Measurements from ENCODE around the gene RAB8A. TPM values are rescaled to one million over a fixed set of nuclear protein-coding genes. Genes with fewer than 3 reads are reported as not detected.

The RAB8A gene
- total RNA-seq, 5 donors from 2014 or later (not counting 1 experiment from before 2014, with no cell fraction given) = 67.0 to 84.5 (median 71.7) TPM

DNA sequence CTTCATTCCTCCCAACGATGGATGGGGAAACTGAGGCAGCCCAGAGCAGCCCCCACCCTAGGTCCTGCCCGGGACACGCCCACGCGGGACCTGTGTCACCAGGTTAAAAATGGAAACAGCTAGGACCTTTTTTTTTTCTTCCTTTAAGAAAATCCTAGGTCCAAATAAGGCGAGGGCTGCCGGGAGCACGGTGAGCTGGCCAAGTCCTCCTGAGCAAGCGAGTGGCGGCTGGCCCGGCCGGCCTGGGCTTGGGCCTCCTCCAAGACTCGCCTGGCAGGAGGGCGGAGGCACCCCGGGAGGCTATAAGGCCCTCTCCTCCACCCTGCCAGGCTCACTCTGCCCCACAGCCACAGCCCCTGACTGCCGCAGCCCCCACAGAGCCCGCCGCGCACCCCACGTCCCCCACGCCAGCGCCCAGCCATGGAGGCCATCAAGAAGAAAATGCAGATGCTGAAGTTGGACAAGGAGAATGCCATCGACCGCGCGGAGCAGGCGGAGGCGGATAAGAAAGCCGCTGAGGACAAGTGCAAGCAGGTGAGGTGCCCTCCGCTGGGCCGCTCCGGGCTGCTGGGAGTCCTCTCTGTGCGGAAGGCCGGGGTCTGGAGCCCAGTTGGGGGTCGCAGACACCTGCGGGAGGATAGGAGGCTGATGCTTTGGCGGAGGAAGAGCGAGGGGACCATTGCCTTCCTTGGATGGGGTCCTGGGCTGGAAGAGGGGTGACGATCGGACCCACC, 44.3 kb upstream of the RAB8A start:
- Histone ChIP-seq H3K4me1 (ENCODE audit: control insufficient read depth in 1 of 2, extremely low read depth in 1 of 2, insufficient read depth in 2 of 2, low read length in 2 of 2) (peaks cover 18 to 45% of the 10 kb centered on the region in 2 experiments), H3K27me3 (replicated peaks in 1 of 2; ENCODE audit: control insufficient read depth in 2 of 2, extremely low read depth in 1 of 2, insufficient read depth in 2 of 2, low read length in 1 of 2) (peaks cover 0 to 4% of the 10 kb centered on the region in 2 experiments), H3K9me3 (no peaks in the 10 kb centered on the region), H3K36me3 (ENCODE audit: control insufficient read depth in 2 of 2, extremely low read depth in 1 of 2, insufficient read depth in 1 of 2, low read length in 1 of 2) (no peaks in the 10 kb centered on the region), H3K27ac (ENCODE audit: low read length) (no peak overlapping the region), H3K4me3 (ENCODE audit: control insufficient read depth in 1 of 2, extremely low read depth in 1 of 2, low read length in 1 of 2) (no peak overlapping the region)
- H3K9me3 Mint-ChIP-seq = no peaks in the 10 kb centered on the region
- POLR2A ChIA-PET = no interaction called here
- no peak overlapping the region for H3K27ac Mint-ChIP-seq
- H3K4me3 Mint-ChIP-seq = no peak overlapping the region
- H3K4me1 Mint-ChIP-seq = peaks cover 17 to 24% (median 23%) of the 10 kb centered on the region in 3 donors
- no peaks in the 10 kb centered on the region for H3K36me3 Mint-ChIP-seq
- CTCF ChIA-PET = interaction anchor here (1.0 to 1.2 kb wide), 2 partner anchors 8 to 22 kb away, joined by 3 to 4 read pairs; no protein-coding TSS in a partner anchor
- ATAC-seq (replicated peaks in 1 of 4) = no peak
- DNase-seq = no peak
- H3K27me3 Mint-ChIP-seq = no peaks in the 10 kb centered on the region
- WGBS (ENCODE audit: insufficient coverage) = 90% methylated on average over 36 of the region's 40 CpGs

DNA sequence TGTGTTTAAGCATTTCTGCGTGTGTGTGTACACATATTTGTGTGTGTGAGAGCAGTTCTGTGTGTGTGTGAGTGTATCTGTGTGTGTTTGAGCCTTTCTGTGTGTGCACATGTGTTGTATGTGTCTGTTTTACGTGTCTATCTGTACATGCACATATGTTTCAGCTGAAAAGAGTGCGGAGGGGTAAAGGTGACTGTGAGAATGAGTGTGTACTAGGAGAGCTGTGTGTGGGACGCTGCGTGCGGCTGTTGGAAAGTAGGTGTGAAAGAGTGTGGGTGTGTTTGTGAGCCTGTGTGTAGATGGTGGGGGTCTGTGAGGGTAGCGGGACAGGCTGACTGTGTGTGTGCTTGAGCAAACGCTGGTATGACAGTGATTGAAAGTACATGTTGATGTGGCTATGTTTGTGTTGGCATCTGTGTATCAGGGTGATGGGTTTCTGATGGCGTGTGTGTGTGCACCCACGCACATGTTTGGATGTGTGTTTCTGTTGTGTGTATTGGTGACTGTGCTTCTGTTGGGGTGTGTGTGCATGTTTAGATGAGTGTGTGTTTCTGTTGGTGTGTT, 42.9 kb upstream of the RAB8A start:
- no peaks in the 10 kb centered on the region for H3K27me3 Mint-ChIP-seq
- H3K9me3 Mint-ChIP-seq = no peaks in the 10 kb centered on the region
- ChIA-PET CTCF (interaction anchor here in 1 of 2 donors (0.6 kb wide), 1 partner anchor 17 kb away, joined by 4 read pairs; no protein-coding TSS in a partner anchor), POLR2A (no interaction called here)
- Histone ChIP-seq H3K9me3 (no peaks in the 10 kb centered on the region), H3K36me3 (ENCODE audit: control insufficient read depth in 2 of 2, extremely low read depth in 1 of 2, insufficient read depth in 1 of 2, low read length in 1 of 2) (no peaks in the 10 kb centered on the region), H3K4me3 (ENCODE audit: control insufficient read depth in 1 of 2, extremely low read depth in 1 of 2, low read length in 1 of 2) (no peak overlapping the region), H3K27ac (ENCODE audit: low read length) (peak overlapping the region; percentile 96), H3K4me1 (ENCODE audit: control insufficient read depth in 1 of 2, extremely low read depth in 1 of 2, insufficient read depth in 2 of 2, low read length in 2 of 2) (peaks cover 23 to 48% of the 10 kb centered on the region in 2 experiments), H3K27me3 (replicated peaks in 1 of 2; ENCODE audit: control insufficient read depth in 2 of 2, extremely low read depth in 1 of 2, insufficient read depth in 2 of 2, low read length in 1 of 2) (peaks cover 0 to 4% of the 10 kb centered on the region in 2 experiments)
- DNase-seq = no peak
- peaks cover 24 to 29% (median 27%) of the 10 kb centered on the region in 3 donors for H3K4me1 Mint-ChIP-seq
- H3K36me3 Mint-ChIP-seq = no peaks in the 10 kb centered on the region
- no peak for ATAC-seq (replicated peaks in 1 of 4)
- H3K27ac Mint-ChIP-seq = no peak overlapping the region
- no peak overlapping the region for H3K4me3 Mint-ChIP-seq
- 91% methylated on average over 10 of the region's 10 CpGs for WGBS (ENCODE audit: insufficient coverage)

DNA sequence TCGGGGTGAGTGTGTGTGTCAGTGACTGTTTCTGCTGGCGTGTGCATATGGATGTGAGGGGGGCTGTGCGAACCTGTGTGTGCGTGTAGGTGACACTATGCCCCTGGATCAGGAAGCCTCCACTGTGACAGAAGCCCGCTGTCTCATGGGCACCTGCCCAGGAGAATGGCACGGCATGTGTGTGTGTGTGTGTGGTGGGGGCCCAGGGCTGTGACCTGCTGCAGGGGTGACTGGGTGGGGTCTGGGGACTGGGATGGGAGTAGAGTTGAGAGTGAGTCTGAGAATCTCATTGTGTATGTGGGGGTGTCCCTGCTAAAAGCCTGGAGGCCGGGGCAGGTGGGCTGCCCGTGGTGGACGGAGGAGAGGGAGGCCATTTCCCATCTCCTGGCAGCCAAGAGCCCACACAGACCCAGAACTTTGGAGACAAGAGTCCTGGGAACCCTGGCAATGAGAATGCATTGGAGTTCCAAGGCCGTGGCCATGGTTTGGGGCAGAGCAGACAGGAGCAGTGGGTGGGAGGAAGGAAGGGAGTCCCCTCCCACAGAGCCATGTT, 41.8 kb upstream of the RAB8A start:
- no peak for DNase-seq
- Histone ChIP-seq H3K27me3 (replicated peaks in 1 of 2; ENCODE audit: control insufficient read depth in 2 of 2, extremely low read depth in 1 of 2, insufficient read depth in 2 of 2, low read length in 1 of 2) (no peaks in the 10 kb centered on the region), H3K4me3 (ENCODE audit: control insufficient read depth in 1 of 2, extremely low read depth in 1 of 2, low read length in 1 of 2) (peak overlapping the region; percentile 35 to 40)

DNA sequence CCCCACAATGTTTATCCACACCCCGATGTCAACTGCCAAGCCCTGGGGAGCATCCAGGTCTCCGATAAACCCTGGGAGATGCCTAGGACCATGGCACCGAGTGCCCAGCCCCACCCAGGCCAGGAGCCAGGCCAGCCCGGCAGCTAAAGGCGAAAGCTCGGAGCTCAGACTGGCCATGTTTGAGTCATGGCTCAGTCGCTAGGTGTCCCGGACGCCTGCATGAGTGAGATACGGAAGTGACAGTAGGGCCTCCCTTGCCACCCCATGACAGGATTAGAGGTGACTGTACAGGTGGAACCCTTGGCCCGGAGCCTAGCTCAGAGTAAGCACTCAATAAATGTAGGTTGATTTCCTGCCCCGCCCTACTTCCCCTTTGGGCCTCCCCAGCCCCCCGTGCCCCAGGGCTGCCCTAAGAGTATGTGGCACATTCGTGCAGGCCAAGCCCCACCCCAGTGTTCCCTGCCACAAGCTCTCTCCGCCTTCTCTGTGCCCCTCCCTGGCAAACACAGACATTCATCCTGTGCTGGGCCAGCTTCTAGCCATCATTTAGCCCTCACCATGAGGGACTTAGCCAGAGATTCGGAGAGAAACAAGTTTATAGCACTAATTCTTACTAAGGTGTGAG, 41.2 kb upstream of the RAB8A start:
- Mint-ChIP-seq H3K9me3 (no peaks in the 10 kb centered on the region), H3K27ac (no peak overlapping the region), H3K27me3 (no peaks in the 10 kb centered on the region), H3K36me3 (no peaks in the 10 kb centered on the region), H3K4me3 (peak overlapping the region in 2 of 3 donors; percentile 54 to 69), H3K4me1 (peaks cover 41 to 46% (median 44%) of the 10 kb centered on the region in 3 donors)
- Histone ChIP-seq H3K4me1 (ENCODE audit: control insufficient read depth in 1 of 2, extremely low read depth in 1 of 2, insufficient read depth in 2 of 2, low read length in 2 of 2) (peaks cover 32 to 63% of the 10 kb centered on the region in 2 experiments), H3K36me3 (ENCODE audit: control insufficient read depth in 2 of 2, extremely low read depth in 1 of 2, insufficient read depth in 1 of 2, low read length in 1 of 2) (no peaks in the 10 kb centered on the region), H3K27me3 (replicated peaks in 1 of 2; ENCODE audit: control insufficient read depth in 2 of 2, extremely low read depth in 1 of 2, insufficient read depth in 2 of 2, low read length in 1 of 2) (no peaks in the 10 kb centered on the region), H3K27ac (ENCODE audit: low read length) (peak overlapping the region; percentile 96), H3K4me3 (ENCODE audit: control insufficient read depth in 1 of 2, extremely low read depth in 1 of 2, low read length in 1 of 2) (peak overlapping the region; percentile 35 to 40), H3K9me3 (no peaks in the 10 kb centered on the region)
- DNase-seq (peak; percentile 70 to 93 (median 85)), ATAC-seq (replicated peaks in 1 of 4) (peak; percentile 90 to 93 (median 92))
- WGBS (ENCODE audit: insufficient coverage) = 2% methylated on average over 13 of the region's 16 CpGs
- POLR2A ChIA-PET = interaction anchor here in 1 of 2 donors (0.6 to 1.0 kb wide), 3 partner anchors 24 to 254 kb away, joined by 4 to 8 read pairs (median 4); partner anchors contain the start of genes FAM32A and KLF2
- CTCF ChIA-PET = interaction anchor here (0.5 to 1.8 kb wide), 13 partner anchors 8 to 589 kb away, joined by 3 to 13 read pairs (median 5); partner anchors contain the start of genes AP1M1 (in 1 of the 2) and RAB8A (in 1 of the 2)

More for the DNA sequence above, 41.8 kb upstream of the RAB8A start:
- 90% methylated on average over 6 of the region's 10 CpGs for WGBS (ENCODE audit: insufficient coverage)
- ATAC-seq (replicated peaks in 1 of 4) = peak in 1 of 4 experiments; percentile 5
- Histone ChIP-seq H3K36me3 (ENCODE audit: control insufficient read depth in 2 of 2, extremely low read depth in 1 of 2, insufficient read depth in 1 of 2, low read length in 1 of 2) (no peaks in the 10 kb centered on the region), H3K9me3 (no peaks in the 10 kb centered on the region), H3K4me1 (ENCODE audit: control insufficient read depth in 1 of 2, extremely low read depth in 1 of 2, insufficient read depth in 2 of 2, low read length in 2 of 2) (peaks cover 32 to 59% of the 10 kb centered on the region in 2 experiments), H3K27ac (ENCODE audit: low read length) (peak overlapping the region; percentile 96)
- CTCF ChIA-PET = interaction anchor here (0.5 to 1.8 kb wide), 10 partner anchors 9 to 128 kb away, joined by 3 to 13 read pairs (median 5); partner anchors contain the start of genes AP1M1 (in 1 of the 2) and RAB8A (in 1 of the 2)
- peak overlapping the region in 2 of 3 donors; percentile 54 to 69 for H3K4me3 Mint-ChIP-seq
- H3K27ac Mint-ChIP-seq = no peak overlapping the region
- POLR2A ChIA-PET = interaction anchor here in 1 of 2 donors (0.6 to 1.0 kb wide), 2 partner anchors 24 to 254 kb away, joined by 4 to 8 read pairs; partner anchors contain the start of gene KLF2
- no peaks in the 10 kb centered on the region for H3K36me3 Mint-ChIP-seq
- H3K4me1 Mint-ChIP-seq = peaks cover 35 to 40% (median 38%) of the 10 kb centered on the region in 3 donors
- no peaks in the 10 kb centered on the region for H3K9me3 Mint-ChIP-seq
- H3K27me3 Mint-ChIP-seq = no peaks in the 10 kb centered on the region

DNA sequence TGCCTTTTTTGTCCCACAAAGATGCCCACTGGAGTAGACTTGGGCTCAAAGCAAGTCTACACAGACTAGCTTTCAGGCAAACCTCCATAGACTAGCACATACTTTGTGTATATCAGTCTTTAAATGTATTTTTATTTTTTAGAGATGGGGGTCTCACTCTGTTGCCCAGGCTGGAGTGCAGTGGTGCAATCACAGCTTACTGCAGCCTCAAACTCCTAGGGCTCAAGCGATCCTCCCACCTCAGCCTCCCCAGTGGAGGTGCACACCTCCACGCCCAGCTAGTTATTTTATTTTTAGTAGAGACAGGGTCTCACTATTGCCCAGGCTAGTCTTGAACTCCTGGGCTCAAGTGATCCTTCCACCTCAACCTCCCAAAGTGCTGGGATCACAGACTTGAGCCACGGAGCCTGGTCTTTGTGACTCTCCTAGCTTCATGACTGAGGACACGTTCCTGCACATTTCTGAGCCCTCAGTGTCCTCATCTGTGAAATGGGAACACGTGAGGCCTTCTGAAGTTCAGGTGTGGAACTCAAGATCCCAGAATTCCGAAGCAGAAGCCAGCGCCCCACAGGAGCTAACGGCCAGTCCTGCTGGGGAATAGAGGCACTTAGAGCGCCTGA, 40.5 kb upstream of the RAB8A start:
- H3K36me3 Mint-ChIP-seq = no peaks in the 10 kb centered on the region
- H3K4me1 Mint-ChIP-seq = peaks cover 44 to 51% (median 49%) of the 10 kb centered on the region in 3 donors
- ChIA-PET CTCF (interaction anchor here in 1 of 2 donors (0.6 to 1.8 kb wide), 8 partner anchors 8 to 588 kb away, joined by 4 to 13 read pairs (median 7); partner anchors contain the start of gene RAB8A), POLR2A (interaction anchor here in 1 of 2 donors (0.8 to 1.0 kb wide), 2 partner anchors 23 to 114 kb away, joined by 4 to 8 read pairs; partner anchors contain the start of gene FAM32A)
- no peaks in the 10 kb centered on the region for H3K36me3 ChIP-seq (ENCODE audit: control insufficient read depth in 2 of 2, extremely low read depth in 1 of 2, insufficient read depth in 1 of 2, low read length in 1 of 2)
- no peaks in the 10 kb centered on the region for H3K27me3 ChIP-seq (replicated peaks in 1 of 2; ENCODE audit: control insufficient read depth in 2 of 2, extremely low read depth in 1 of 2, insufficient read depth in 2 of 2, low read length in 1 of 2)
- peak in 2 of 4 experiments; percentile 1 to 6 for ATAC-seq (replicated peaks in 1 of 4)
- peak overlapping the region in 1 of 2 donors; percentile 61 for H3K27ac Mint-ChIP-seq
- 91% methylated on average over 6 of the region's 9 CpGs for WGBS (ENCODE audit: insufficient coverage)
- peak overlapping the region; percentile 96 for H3K27ac ChIP-seq (ENCODE audit: low read length)
- no peaks in the 10 kb centered on the region for H3K9me3 Mint-ChIP-seq
- no peak overlapping the region for H3K4me3 ChIP-seq (ENCODE audit: control insufficient read depth in 1 of 2, extremely low read depth in 1 of 2, low read length in 1 of 2)
- no peak for DNase-seq
- H3K9me3 ChIP-seq = no peaks in the 10 kb centered on the region
- no peak overlapping the region for H3K4me3 Mint-ChIP-seq
- H3K4me1 ChIP-seq (ENCODE audit: control insufficient read depth in 1 of 2, extremely low read depth in 1 of 2, insufficient read depth in 2 of 2, low read length in 2 of 2) = peaks cover 34 to 69% of the 10 kb centered on the region in 2 experiments
- no peaks in the 10 kb centered on the region for H3K27me3 Mint-ChIP-seq

Measured in T-cell (primary cell).